SJCRH30 (cell line): ENCODE results near the gene CDC42BPG. TPM values are rescaled to one million over a fixed set of nuclear protein-coding genes. Genes with fewer than 3 reads are reported as not detected.

Experiments used
- DNase-seq, 2 experiments: peaks; one replicate each; pipeline ENCODE4 v3.0.0-alpha.2; 2015 to 2020
- H3K27ac ChIP-seq: fragments of 250-450 bp; sonication (Bioruptor Pico); 2 replicates; pipeline ENCODE4 v1.5.1; 2020; ENCODE audit warnings: mild to moderate bottlenecking, moderate library complexity
- H3K27me3 ChIP-seq: fragments of 250-450 bp; sonication (Bioruptor Pico); 2 replicates; pipeline ENCODE4 v1.5.1; 2020; ENCODE audit warnings: mild to moderate bottlenecking, moderate library complexity
- H3K36me3 ChIP-seq: fragments of 250-450 bp; sonication (Bioruptor Pico); 2 replicates; pipeline ENCODE4 v1.5.1; 2020; ENCODE audit warnings: mild to moderate bottlenecking, moderate library complexity
- H3K4me1 ChIP-seq: fragments of 250-450 bp; sonication (Bioruptor Pico); 2 replicates; pipeline ENCODE4 v1.5.1; 2020; ENCODE audit warnings: mild to moderate bottlenecking, moderate library complexity
- H3K4me3 ChIP-seq: fragments of 250-450 bp; sonication (Bioruptor Pico); 2 replicates; pipeline ENCODE4 v1.5.1; 2020; ENCODE audit warnings: mild to moderate bottlenecking, moderate library complexity
- H3K9me3 ChIP-seq: fragments of 250-450 bp; sonication (Bioruptor Pico); replicated peaks from 2 replicates; pipeline ENCODE4 v1.5.1; 2020; ENCODE audit warnings: mild to moderate bottlenecking, moderate library complexity
- total RNA-seq: library from RNA; depleted of rRNA; stranded (reverse); fragments of >200 nt; shearing (Covaris generic); gene quantifications from 2 replicates; pipeline ENCODE4 v1.2.3, GENCODE V29; 2014

Gene CDC42BPG
- total RNA-seq, 1 experiment from 2014 or later = 0.10 TPM

DNA sequence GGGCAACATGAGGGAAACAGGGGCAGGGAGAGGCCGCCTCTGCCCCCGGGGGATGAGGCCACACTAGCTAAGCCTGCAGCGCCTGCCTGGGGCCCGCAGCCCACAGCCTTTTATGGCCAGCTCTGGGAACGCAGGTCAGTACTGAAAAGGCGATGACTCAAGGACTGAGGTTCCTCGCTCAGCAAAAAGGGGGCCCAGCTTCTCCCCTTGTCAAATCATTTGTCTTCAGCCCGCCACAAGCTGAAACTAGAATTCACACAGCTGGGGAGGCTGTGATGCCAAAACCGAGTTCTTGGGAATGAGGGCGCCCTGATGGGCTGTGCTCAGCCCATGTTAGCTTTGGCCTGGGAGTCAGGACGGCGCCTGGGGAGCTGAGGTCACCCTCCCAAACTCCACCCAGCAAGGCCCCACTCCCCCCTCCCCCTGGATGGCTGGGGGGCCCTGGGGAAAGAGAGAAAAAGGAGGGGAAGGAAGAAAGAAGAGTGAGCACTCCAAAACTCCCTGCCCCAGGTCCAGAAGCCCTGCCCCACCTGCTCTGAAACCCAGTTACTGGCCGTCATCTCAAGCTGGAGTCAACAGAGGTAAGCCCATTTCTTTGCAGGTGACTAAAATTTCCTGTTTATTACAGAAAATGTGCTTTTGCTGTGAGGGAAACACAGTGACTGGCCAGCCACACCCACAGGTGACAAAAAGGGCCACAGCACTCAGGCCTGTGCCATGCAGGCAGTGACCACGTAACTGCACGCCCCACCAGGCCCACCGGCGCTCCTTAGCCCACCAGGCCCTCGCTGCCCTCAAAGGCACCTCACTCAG lies 20.2 kb upstream of the CDC42BPG start:
- peak overlapping the region; percentile 84 for H3K27ac ChIP-seq
- DNase-seq = peak; percentile 82 to 83
- peak overlapping the region; percentile 25; the same call in 1 of the 2 replicates for H3K4me3 ChIP-seq
- no peaks in the 10 kb centered on the region for H3K27me3 ChIP-seq
- peaks cover 6% of the 10 kb centered on the region; the same call in 1 of the 2 replicates for H3K36me3 ChIP-seq
- peaks cover 71% of the 10 kb centered on the region for H3K4me1 ChIP-seq
- no peaks in the 10 kb centered on the region for H3K9me3 ChIP-seq

DNA sequence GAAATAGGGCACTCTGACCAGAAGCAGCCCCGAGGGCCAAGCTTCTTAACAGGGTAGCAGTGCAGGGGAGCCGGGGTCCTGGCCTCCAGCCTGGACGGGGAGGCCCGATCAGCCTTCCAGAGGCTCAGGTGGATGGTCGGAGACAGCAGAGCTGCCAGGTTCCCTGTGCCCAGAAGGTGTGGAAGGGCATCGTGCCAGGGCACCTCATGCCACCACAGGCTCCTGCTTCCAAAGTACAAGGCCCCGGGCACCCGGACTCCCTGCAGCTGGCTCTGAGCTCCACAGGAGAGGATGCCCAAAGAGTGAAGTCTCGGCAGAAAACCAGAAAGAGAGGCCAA lies 19.7 kb upstream of the CDC42BPG start:
- peak overlapping the region; percentile 25 for H3K4me3 ChIP-seq
- DNase-seq = no peak
- peak overlapping the region; percentile 84 for H3K27ac ChIP-seq
- no peaks in the 10 kb centered on the region for H3K9me3 ChIP-seq
- no peaks in the 10 kb centered on the region for H3K27me3 ChIP-seq
- H3K36me3 ChIP-seq = peaks cover 11% of the 10 kb centered on the region; the same call in 1 of the 2 replicates
- peaks cover 71% of the 10 kb centered on the region for H3K4me1 ChIP-seq

DNA sequence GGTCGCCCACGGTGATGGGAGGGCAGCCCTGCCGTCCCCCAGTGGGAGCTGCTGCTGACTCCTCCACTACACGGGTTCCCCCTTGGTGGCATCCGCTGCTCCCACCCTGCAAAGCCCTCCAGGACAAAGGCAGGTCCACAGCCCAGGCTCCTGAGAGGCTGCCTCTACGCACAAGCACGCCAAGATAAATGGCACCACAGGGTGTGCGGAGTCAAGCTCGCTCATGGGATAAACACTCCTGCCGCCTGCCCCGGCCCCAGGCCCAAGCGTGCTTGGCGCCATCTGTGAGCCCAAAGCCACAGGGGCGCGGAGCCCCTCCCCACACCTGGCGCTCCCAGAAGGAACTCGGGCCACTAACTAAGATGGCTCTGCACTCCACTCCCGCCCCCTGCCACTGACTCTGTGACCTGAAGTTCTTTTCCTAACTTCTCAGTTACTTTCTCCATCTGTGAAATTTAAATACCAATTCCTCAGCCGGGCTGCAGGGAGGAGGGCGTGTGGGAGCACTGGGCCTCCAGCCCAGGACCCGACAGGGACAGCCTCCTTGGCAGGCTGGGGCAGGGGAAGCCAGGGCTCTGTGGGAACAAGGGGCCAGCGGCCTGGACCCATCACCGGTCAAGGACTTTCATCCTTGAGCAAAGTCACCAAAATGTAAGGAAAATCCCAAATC lies 19.1 kb upstream of the CDC42BPG start:
- peak in 1 of 2 experiments; percentile 71 for DNase-seq
- peak overlapping the region; percentile 84 for H3K27ac ChIP-seq
- peak overlapping the region; percentile 25 for H3K4me3 ChIP-seq
- H3K4me1 ChIP-seq = peaks cover 73% of the 10 kb centered on the region
- no peaks in the 10 kb centered on the region for H3K27me3 ChIP-seq
- H3K9me3 ChIP-seq = no peaks in the 10 kb centered on the region
- peaks cover 13% of the 10 kb centered on the region; the same call in 1 of the 2 replicates for H3K36me3 ChIP-seq

DNA sequence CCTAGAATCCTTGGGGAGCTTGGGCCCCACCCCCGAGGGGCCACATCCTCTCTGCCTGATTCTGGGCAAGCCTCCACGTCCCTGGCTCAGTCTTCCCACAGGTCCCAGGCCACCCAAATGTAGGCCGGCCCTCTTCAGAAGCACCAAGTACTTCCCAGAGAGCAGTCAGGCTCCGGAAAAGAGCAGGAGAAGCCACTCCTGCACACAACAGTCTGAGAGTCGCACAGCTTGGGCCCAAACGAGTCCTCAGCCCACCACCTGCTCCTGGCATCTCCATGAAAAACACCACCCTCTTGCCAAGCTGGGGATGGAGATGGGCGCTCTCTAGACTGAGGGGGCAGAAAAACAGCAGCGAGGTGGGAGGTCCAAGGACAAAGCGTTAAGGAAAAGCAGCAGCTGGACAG lies 18.5 kb upstream of the CDC42BPG start:
- Histone ChIP-seq H3K27ac (peak overlapping the region; percentile 84), H3K27me3 (no peaks in the 10 kb centered on the region), H3K4me1 (peaks cover 72% of the 10 kb centered on the region), H3K4me3 (peak overlapping the region; percentile 25), H3K9me3 (no peaks in the 10 kb centered on the region), H3K36me3 (peaks cover 13% of the 10 kb centered on the region; the same call in 1 of the 2 replicates)
- peak; percentile 57 to 73 for DNase-seq

DNA sequence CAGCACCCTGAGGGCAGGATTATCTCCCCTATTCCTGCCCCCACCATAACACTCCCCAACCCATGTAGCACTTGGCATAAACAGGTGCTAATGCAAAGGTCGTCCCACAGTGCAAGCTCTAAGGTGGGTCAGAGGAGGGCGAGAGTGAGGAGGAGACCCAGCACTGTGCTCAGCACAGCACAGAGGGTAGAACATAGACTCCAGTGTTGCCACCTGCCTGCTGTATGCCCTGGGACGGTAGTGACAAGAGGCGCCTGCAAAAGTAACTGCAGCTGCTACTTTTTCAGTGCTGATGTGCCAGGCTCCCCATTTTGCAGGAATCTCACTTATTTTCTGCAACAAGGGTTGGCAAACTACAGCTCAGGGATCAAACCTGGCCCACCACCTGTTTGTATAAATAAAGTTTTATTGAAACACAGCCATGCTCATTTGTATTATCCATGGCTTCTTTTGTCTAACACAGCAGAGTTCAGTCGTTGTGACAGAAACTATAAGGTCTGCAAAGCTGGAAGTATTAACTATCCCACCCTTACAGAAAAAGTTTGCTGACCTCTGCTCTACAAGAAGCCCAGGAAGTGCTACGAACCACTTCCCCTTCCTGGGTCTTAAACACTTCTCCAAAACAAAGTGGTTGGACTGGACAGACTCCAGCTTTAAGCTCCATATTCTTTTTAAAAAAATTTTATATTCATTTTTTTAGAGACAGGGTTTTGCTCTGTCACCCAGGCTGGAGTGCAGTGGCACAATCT lies 16.9 kb upstream of the CDC42BPG start:
- Histone ChIP-seq H3K27ac (no peak overlapping the region), H3K9me3 (no peaks in the 10 kb centered on the region), H3K27me3 (no peaks in the 10 kb centered on the region), H3K36me3 (peaks cover 21% of the 10 kb centered on the region; the same call in 1 of the 2 replicates), H3K4me3 (no peak overlapping the region), H3K4me1 (peaks cover 80% of the 10 kb centered on the region)
- no peak for DNase-seq

DNA sequence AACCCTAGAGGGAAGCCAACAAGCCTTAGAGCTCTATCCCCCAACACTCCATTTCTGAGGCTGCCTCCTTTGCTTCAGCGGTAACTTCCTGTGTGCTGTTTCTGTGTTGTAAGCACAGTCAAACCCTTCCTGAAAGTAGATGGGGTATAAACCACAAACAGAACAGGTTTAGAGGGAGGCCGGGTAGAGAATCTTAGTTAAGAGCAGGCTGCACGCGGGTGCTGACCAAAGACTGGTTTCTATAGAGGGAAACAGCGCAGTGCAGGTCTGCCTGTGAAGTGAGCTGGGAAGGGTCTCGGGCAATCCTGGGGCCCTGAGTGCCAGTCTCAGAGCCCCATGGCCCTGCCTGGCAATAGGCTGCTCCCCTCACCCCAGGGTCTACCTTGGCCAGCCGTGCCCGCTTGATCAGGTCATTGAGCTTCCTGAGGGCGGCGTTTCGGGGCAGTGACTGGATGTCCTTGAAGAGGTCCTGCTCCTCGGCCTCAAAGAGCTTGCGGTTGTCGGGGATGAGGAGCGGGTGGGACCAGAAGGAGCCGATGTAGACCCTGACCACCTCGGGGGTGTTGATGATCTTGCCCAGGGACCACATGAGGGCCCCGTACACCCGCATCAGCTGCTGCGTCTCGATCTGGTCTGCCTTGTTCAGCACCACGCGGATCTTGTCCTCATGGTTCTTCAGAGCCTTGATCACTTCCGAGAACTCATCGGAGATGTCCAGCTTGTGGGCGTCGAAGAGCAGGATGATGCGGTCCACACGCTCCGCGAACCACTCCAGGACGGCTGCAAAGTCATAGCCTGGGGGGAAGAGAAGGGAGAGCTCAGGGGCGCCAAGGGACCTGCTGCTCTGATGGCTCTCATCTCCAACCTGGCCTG lies 15.3 kb upstream of the CDC42BPG start:
- Histone ChIP-seq H3K27me3 (no peaks in the 10 kb centered on the region), H3K36me3 (peaks cover 25% of the 10 kb centered on the region; the same call in 1 of the 2 replicates), H3K4me1 (peaks cover 83% of the 10 kb centered on the region), H3K27ac (no peak overlapping the region), H3K9me3 (no peaks in the 10 kb centered on the region), H3K4me3 (no peak overlapping the region)
- no peak for DNase-seq

DNA sequence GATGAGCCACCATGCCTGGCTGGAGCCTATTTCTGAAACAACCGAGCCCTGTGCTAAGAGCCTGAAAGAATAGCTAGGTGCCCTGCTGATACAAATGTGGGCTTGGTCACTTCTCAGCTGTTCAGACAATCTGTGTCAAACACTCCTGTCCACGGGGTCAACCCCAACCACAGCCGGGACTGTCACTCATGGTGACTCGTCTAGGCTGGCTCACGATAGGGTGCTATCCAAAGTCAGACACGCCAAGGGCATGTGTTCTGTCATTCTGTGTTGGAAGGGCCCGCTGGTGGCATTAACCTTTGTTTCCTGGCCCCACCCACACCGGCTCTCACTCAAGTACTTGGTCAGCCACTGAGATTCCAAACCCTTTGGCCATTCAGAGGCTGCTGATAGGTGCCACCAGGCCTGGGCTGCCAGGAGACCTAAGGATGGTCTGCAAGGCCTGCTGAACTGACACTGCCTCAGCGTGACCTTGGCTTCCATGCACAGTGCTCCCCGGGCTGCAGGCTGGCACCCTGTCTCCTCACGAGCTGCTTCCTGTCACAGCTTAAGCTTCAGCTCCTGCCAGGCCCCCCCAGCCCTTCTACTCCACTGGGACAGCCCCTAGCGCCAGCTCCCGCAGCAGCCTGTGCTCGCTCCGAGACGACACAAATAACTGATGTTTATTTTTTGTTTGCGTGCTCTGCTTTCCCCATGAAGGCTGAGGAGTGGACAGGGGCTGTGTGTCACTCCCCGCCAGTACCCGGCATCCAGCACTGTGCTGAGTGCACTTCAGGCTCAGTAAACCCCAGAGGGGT lies 14.2 kb upstream of the CDC42BPG start:
- Histone ChIP-seq H3K9me3 (no peaks in the 10 kb centered on the region), H3K27me3 (no peaks in the 10 kb centered on the region), H3K36me3 (peaks cover 30% of the 10 kb centered on the region; the same call in 1 of the 2 replicates), H3K27ac (peak overlapping the region; percentile 43), H3K4me3 (no peak overlapping the region), H3K4me1 (peaks cover 79% of the 10 kb centered on the region)
- peak; percentile 80 to 82 for DNase-seq

DNA sequence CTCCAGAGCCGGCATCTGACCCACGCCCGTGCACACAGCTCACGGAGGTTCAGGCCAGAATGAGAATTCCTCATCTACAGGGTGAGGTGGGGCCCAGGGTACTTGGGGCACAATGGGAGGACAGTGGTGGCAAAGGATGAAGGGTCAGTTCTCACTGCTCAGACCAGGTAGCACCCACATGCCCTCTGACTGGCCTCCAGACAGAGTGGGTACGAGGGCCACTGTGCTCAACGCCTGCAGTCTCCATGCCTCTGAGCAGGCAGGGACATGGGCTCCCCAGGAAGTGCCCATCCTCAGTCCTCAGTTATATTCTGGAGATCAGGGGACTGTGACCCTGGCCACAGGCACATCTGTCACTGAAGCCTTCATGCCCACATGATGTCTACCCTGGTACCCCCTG lies 13.0 kb upstream of the CDC42BPG start:
- Histone ChIP-seq H3K36me3 (peaks cover 38% of the 10 kb centered on the region; the same call in 1 of the 2 replicates), H3K4me3 (no peak overlapping the region), H3K9me3 (no peaks in the 10 kb centered on the region), H3K4me1 (peaks cover 68% of the 10 kb centered on the region), H3K27me3 (no peaks in the 10 kb centered on the region), H3K27ac (peak overlapping the region; percentile 73)
- no peak for DNase-seq

DNA sequence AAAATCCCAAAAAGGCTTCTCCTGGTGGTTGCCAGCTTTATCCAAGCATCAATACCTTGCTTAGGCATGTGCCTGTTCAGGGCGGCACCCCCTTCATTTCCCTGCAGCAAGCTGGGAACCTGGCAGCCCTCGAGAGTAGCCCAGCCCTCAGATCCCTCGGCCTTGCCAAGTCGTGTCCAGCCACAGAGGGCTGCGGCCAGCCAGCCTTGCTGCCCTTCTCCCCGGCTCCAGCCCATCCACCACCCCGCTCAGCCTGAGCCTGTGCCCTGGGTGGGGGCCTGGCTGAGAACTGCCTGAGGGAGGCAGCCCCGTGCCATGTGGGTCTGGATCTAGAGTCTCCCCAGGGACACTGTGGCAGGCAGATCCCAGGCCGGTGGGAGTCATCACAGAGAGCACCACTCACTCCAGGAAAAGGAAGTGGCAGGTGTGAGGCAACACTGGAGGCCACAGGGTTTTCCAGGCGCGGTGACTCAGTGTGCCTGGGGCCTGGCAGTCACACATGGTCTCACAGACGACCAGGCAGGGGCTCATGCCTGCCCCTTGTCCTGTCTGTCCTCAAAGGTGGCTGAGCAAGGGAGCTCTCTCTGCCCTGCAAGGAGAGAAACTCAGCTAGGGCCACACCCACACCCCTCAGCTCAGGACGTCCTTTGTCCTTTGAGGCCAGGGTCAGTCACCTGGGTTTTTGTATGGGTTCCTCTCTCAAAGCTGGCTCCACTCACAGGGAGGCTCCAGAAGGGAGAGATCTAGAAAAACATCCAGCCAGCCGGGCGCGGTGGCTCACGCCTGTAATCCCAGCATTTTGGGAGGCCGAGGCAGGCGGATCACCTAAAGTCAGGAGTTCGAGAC lies 12.2 kb upstream of the CDC42BPG start:
- Histone ChIP-seq H3K36me3 (peaks cover 38% of the 10 kb centered on the region; the same call in 1 of the 2 replicates), H3K27me3 (no peaks in the 10 kb centered on the region), H3K4me1 (peaks cover 61% of the 10 kb centered on the region), H3K4me3 (no peak overlapping the region), H3K9me3 (no peaks in the 10 kb centered on the region), H3K27ac (peak overlapping the region; percentile 73)
- DNase-seq = peak; percentile 80 to 86

DNA sequence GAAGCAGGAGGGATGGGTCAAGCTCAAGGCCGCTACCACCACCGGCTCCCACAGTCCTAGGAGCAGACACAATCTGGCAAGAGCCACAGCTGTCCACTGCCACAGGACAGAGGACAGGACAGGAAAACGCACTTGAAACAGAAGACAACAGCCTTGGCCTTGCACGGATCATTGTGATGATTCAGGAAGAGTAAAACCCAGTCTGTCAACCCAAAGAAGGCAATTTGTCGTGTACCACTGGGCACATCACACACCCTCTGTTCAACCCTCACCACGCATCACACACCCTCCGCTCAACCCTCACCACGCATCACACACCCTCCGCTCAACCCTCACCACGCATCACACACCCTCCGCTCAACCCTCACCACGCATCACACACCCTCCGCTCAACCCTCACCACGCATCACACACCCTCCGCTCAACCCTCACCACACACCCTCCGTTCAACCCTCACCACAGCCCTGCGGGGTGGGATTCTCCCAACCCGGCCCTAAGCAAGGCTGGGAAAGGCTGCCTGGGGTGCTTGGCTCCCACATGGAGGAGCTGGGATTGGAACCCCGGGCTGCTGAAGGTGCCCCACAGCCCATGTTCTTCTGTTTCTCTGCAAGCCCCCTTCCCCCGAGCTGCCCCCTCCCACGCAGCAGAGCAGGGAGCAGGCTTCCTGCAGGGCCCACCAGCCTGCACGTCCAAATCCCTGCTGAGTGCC lies 11.3 kb upstream of the CDC42BPG start:
- no peak for DNase-seq
- Histone ChIP-seq H3K4me3 (no peak overlapping the region), H3K9me3 (no peaks in the 10 kb centered on the region), H3K4me1 (peaks cover 64% of the 10 kb centered on the region), H3K27ac (peak overlapping the region; percentile 73), H3K27me3 (no peaks in the 10 kb centered on the region), H3K36me3 (peaks cover 38% of the 10 kb centered on the region; the same call in 1 of the 2 replicates)

DNA sequence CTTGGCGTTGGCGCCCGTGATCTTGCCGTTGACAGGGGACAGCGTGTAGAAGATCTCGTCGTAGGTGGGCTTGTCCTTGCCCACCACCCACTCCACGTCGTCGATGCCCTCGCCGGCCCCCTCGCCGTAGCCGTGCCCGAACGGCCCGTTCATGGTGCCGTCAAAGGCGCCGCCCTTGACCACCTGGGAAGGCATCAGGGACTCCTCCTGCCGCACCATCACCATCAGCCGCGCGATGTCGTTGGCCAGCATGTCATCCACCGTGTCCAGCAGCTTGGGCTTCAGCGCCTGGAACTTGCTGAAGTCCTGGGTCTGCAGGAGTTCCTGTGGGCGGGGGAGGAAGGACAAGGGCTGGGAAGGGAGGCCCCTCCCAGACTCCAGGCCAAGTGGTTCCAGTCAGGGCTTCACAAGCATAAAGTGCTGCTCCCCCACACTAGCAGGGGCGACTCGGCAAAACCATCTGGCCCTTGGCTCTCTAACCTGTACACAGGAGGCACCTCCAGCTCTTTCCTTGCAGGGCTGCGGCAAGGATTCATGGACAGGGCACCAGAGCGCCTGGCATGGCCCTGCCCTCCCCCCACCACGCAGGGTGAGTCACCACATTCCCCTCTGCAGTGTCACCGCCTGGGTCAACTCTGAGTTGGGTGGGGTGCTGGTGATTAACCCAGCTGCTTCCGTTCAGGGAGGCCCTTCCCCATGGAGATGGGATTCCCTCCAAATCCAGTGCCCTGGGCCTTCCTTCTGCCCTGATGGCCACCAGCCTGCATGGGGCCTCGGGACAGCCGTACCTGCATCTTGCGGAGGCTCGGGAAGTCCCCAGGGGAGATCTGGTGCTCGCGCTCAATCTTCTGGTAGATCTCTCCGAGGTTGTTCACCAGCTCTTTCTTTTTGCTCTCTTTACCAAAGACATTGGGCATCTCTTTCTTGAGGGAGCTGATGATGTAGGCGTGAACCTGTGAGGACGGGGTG lies 10.4 kb upstream of the CDC42BPG start:
- Histone ChIP-seq H3K36me3 (peaks cover 36% of the 10 kb centered on the region; the same call in 1 of the 2 replicates), H3K9me3 (no peaks in the 10 kb centered on the region), H3K27ac (peak overlapping the region; percentile 73), H3K4me1 (peaks cover 68% of the 10 kb centered on the region), H3K4me3 (no peak overlapping the region), H3K27me3 (no peaks in the 10 kb centered on the region)
- peak; percentile 75 to 82 for DNase-seq
